Liver (tissue), 9 donors: Measurements from ENCODE around the gene IFITM5. TPM values are rescaled to one million over a fixed set of nuclear protein-coding genes. Genes with fewer than 3 reads are reported as not detected.

Experiments
- DNase-seq: peaks from one replicate; pipeline ENCODE4 v3.0.0-alpha.2; 2017; ENCODE audit warnings: low spot score
- H3K27ac ChIP-seq, 2 donors: one replicate each; pipeline ENCODE4 v1.7.0; 2013; ENCODE audit warnings: inconsistent platforms in 2 of 2, low read length in 2 of 2, control low read depth in 1 of 2, low read depth in 1 of 2, mild to moderate bottlenecking in 1 of 2
- H3K27me3 ChIP-seq, 4 donors: one replicate each; pipeline versions ENCODE4 v1.6.1 to v1.7.0; 2013; ENCODE audit warnings: low read length in 3 of 4, inconsistent platforms in 1 of 4, mild to moderate bottlenecking in 1 of 4, moderate library complexity in 1 of 4; ENCODE audit not compliant: control insufficient read depth in 4 of 4, insufficient read depth in 4 of 4
- H3K36me3 ChIP-seq, 4 donors: one replicate each; pipeline versions ENCODE4 v1.6.1 to v1.7.0; 2013; ENCODE audit warnings: low read length in 3 of 4, mild to moderate bottlenecking in 3 of 4, low read depth in 1 of 4, moderate library complexity in 1 of 4; ENCODE audit not compliant: control insufficient read depth in 4 of 4, insufficient read depth in 3 of 4
- H3K4me1 ChIP-seq, 4 donors: one replicate each; pipeline versions ENCODE4 v1.6.1 to v1.7.0; 2013; ENCODE audit warnings: low read length in 3 of 4, mild to moderate bottlenecking in 3 of 4, moderate library complexity in 1 of 4; ENCODE audit not compliant: control insufficient read depth in 4 of 4, insufficient read depth in 4 of 4
- H3K4me3 ChIP-seq, 3 donors: one replicate each; pipeline versions ENCODE4 v1.6.1 to v1.7.0; 2013; ENCODE audit warnings: low read length in 3 of 3, control low read depth in 1 of 3, low read depth in 1 of 3, mild to moderate bottlenecking in 1 of 3
- H3K9ac ChIP-seq, 2 donors: one replicate each; pipeline ENCODE4 v1.7.0; 2013; ENCODE audit warnings: low read length in 2 of 2, mild to moderate bottlenecking in 2 of 2, moderate library complexity in 2 of 2, control low read depth in 1 of 2, low read depth in 1 of 2
- H3K9me3 ChIP-seq, 4 donors: one replicate each; pipeline versions ENCODE4 v1.6.1 to v1.7.0; 2013; ENCODE audit warnings: low read length in 3 of 4; ENCODE audit not compliant: control insufficient read depth in 4 of 4
- EGR1 ChIP-seq, 2 donors: IDR thresholded peaks; 2 replicates each; pipeline ENCODE4 v1.6.1; 2016 to 2018; ENCODE audit warnings: antibody characterized with exemption in 2 of 2, low read depth in 2 of 2
- FOXA1 ChIP-seq: IDR thresholded peaks from 2 replicates; pipeline ENCODE4 v1.6.1; 2016; ENCODE audit warnings: antibody characterized with exemption
- FOXA2 ChIP-seq: IDR thresholded peaks from 2 replicates; pipeline ENCODE4 v1.6.1; 2016; ENCODE audit warnings: antibody characterized with exemption
- GABPA ChIP-seq, 2 donors: IDR thresholded peaks in 1 of 2; conservative IDR thresholded peaks in 1 of 2; 2 replicates each; pipeline ENCODE4 v1.6.1; 2016; ENCODE audit warnings: antibody characterized with exemption in 2 of 2, mild to moderate bottlenecking in 1 of 2, moderate library complexity in 1 of 2
- HNF4A ChIP-seq, 2 donors: conservative IDR thresholded peaks; 2 replicates each; pipeline ENCODE4 v1.6.1; 2016; ENCODE audit warnings: antibody characterized with exemption in 2 of 2, mild to moderate bottlenecking in 2 of 2
- HNF4G ChIP-seq: IDR thresholded peaks from 2 replicates; pipeline ENCODE4 v1.6.1; 2016; ENCODE audit warnings: antibody characterized with exemption
- JUND ChIP-seq, 2 donors: IDR thresholded peaks; 2 replicates each; pipeline ENCODE4 v1.6.1; 2016; ENCODE audit warnings: antibody characterized with exemption in 2 of 2
- NR2F2 ChIP-seq: IDR thresholded peaks from 2 replicates; pipeline ENCODE4 v1.6.1; 2016; ENCODE audit warnings: antibody characterized with exemption
- RAD21 ChIP-seq, 2 donors: IDR thresholded peaks; 2 replicates each; pipeline ENCODE4 v1.6.1; 2016; ENCODE audit warnings: antibody characterized with exemption in 2 of 2, mild to moderate bottlenecking in 2 of 2
- RXRA ChIP-seq, 2 donors: IDR thresholded peaks; 2 replicates each; pipeline ENCODE4 v1.6.1; 2017 to 2018; ENCODE audit warnings: antibody characterized with exemption in 2 of 2, mild to moderate bottlenecking in 1 of 2
- SP1 ChIP-seq: IDR thresholded peaks from 2 replicates; pipeline ENCODE4 v1.6.1; 2018; ENCODE audit warnings: antibody characterized with exemption, mild to moderate bottlenecking
- TAF1 ChIP-seq: conservative IDR thresholded peaks from 2 replicates; pipeline ENCODE4 v1.6.1; 2016; ENCODE audit warnings: antibody characterized with exemption, mild to moderate bottlenecking
- YY1 ChIP-seq: IDR thresholded peaks from 2 replicates; pipeline ENCODE4 v1.6.1; 2016; ENCODE audit warnings: antibody characterized with exemption, mild to moderate bottlenecking
- WGBS: extraction: QIAGEN DNeasy Blood & Tissue Kit; methylation state at CpG from one replicate; pipeline ENCODE4 v1.1.7; 2013; 5-methylcytosine and 5-hydroxymethylcytosine counted together
- polyA plus RNA-seq, 2 donors: library from polyadenylated mRNA; stranded (reverse) in 1 of 2; unstranded in 1 of 2; fragments of 200-250 nt in 1 of 2; fragments of >200 nt in 1 of 2; fragmentation: Nextera tagmentation in 1 of 2; extraction: Ambion mirVana in 1 of 2; gene quantifications; one replicate each; pipeline versions ENCODE4 v1.2.1 to v1.2.3, GENCODE V29; 2013 to 2015
- total RNA-seq, 2 donors: library from RNA; depleted of rRNA; stranded (reverse); fragments of >200 nt; gene quantifications; one replicate each; pipeline ENCODE4 v1.2.3, GENCODE V29; 2014
- TF ChIP-seq, protein P1 (sequence below): IDR thresholded peaks from 2 replicates; pipeline ENCODE4 v1.6.1; 2016; ENCODE audit warnings: antibody characterized with exemption, mild to moderate bottlenecking
- TF ChIP-seq, protein P2 (sequence below): IDR thresholded peaks from 2 replicates; pipeline ENCODE4 v1.6.1; 2016; ENCODE audit warnings: antibody characterized with exemption
- TF ChIP-seq, protein P3 (sequence below): IDR thresholded peaks from 2 replicates; pipeline ENCODE4 v1.6.1; 2016; ENCODE audit warnings: antibody characterized with exemption
- TF ChIP-seq, protein P4 (sequence below): fragments of 150-350 bp; IDR thresholded peaks from 2 replicates; pipeline ENCODE4 v1.5.1; 2017; ENCODE audit warnings: improper control_type of control experiment, low read depth, low read length; ENCODE audit not compliant: missing input control
- TF ChIP-seq, protein P5 (sequence below): IDR thresholded peaks from 2 replicates; pipeline ENCODE4 v1.6.1; 2016; ENCODE audit warnings: antibody characterized with exemption
- donor health status: healthy.
- donor health status: healthy.
- donor health status: healthy.
- donor health status: healthy.
- donor health status: healthy.

Gene IFITM5
- total and polyA plus RNA-seq, 4 donors: not detected

DNA sequence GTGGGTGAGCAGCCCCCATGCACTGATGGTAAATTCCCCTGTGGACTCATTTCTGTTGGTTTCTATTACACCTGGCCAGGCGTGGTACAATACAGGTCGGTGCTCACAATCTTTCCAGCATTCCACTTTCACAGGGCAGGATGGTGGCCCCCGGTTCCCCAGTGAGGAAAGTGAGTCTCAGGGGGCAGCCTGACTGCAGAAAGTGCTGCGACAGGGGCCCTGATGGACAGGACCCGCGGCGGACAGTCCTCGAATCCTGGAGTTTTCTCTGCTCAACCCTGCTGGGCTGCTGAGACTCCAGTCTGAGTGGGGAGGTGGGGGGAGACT is 13.5 kb downstream of the IFITM5 start:
- TF ChIP-seq RAD21 (IDR thresholded peaks at IDR 0.05) (no peak), JUND (IDR thresholded peaks at IDR 0.05) (no peak), YY1 (no peak), FOXA1 (no peak), EGR1 (IDR thresholded peaks at IDR 0.05; ENCODE audit: low read depth in 2 of 2) (no peak), FOXA2 (no peak), HNF4G (no peak), NR2F2 (no peak), GABPA (IDR thresholded peaks at IDR 0.05 in 1 of 2, conservative IDR thresholded peaks at IDR 0.05 in 1 of 2) (no peak), SP1 (no peak), HNF4A (conservative IDR thresholded peaks at IDR 0.05) (no peak), RXRA (IDR thresholded peaks at IDR 0.05) (no peak), TAF1 (no peak)
- TF ChIP-seq, protein P1, sequence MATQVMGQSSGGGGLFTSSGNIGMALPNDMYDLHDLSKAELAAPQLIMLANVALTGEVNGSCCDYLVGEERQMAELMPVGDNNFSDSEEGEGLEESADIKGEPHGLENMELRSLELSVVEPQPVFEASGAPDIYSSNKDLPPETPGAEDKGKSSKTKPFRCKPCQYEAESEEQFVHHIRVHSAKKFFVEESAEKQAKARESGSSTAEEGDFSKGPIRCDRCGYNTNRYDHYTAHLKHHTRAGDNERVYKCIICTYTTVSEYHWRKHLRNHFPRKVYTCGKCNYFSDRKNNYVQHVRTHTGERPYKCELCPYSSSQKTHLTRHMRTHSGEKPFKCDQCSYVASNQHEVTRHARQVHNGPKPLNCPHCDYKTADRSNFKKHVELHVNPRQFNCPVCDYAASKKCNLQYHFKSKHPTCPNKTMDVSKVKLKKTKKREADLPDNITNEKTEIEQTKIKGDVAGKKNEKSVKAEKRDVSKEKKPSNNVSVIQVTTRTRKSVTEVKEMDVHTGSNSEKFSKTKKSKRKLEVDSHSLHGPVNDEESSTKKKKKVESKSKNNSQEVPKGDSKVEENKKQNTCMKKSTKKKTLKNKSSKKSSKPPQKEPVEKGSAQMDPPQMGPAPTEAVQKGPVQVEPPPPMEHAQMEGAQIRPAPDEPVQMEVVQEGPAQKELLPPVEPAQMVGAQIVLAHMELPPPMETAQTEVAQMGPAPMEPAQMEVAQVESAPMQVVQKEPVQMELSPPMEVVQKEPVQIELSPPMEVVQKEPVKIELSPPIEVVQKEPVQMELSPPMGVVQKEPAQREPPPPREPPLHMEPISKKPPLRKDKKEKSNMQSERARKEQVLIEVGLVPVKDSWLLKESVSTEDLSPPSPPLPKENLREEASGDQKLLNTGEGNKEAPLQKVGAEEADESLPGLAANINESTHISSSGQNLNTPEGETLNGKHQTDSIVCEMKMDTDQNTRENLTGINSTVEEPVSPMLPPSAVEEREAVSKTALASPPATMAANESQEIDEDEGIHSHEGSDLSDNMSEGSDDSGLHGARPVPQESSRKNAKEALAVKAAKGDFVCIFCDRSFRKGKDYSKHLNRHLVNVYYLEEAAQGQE: no peak
- TF ChIP-seq, protein P2, sequence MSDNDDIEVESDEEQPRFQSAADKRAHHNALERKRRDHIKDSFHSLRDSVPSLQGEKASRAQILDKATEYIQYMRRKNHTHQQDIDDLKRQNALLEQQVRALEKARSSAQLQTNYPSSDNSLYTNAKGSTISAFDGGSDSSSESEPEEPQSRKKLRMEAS: no peak
- TF ChIP-seq, protein P3, sequence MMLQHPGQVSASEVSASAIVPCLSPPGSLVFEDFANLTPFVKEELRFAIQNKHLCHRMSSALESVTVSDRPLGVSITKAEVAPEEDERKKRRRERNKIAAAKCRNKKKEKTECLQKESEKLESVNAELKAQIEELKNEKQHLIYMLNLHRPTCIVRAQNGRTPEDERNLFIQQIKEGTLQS: no peak
- TF ChIP-seq, protein P4, sequence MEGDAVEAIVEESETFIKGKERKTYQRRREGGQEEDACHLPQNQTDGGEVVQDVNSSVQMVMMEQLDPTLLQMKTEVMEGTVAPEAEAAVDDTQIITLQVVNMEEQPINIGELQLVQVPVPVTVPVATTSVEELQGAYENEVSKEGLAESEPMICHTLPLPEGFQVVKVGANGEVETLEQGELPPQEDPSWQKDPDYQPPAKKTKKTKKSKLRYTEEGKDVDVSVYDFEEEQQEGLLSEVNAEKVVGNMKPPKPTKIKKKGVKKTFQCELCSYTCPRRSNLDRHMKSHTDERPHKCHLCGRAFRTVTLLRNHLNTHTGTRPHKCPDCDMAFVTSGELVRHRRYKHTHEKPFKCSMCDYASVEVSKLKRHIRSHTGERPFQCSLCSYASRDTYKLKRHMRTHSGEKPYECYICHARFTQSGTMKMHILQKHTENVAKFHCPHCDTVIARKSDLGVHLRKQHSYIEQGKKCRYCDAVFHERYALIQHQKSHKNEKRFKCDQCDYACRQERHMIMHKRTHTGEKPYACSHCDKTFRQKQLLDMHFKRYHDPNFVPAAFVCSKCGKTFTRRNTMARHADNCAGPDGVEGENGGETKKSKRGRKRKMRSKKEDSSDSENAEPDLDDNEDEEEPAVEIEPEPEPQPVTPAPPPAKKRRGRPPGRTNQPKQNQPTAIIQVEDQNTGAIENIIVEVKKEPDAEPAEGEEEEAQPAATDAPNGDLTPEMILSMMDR: no peak
- TF ChIP-seq, protein P5, sequence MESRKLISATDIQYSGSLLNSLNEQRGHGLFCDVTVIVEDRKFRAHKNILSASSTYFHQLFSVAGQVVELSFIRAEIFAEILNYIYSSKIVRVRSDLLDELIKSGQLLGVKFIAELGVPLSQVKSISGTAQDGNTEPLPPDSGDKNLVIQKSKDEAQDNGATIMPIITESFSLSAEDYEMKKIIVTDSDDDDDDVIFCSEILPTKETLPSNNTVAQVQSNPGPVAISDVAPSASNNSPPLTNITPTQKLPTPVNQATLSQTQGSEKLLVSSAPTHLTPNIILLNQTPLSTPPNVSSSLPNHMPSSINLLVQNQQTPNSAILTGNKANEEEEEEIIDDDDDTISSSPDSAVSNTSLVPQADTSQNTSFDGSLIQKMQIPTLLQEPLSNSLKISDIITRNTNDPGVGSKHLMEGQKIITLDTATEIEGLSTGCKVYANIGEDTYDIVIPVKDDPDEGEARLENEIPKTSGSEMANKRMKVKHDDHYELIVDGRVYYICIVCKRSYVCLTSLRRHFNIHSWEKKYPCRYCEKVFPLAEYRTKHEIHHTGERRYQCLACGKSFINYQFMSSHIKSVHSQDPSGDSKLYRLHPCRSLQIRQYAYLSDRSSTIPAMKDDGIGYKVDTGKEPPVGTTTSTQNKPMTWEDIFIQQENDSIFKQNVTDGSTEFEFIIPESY: no peak
- DNase-seq: no peak
- Histone ChIP-seq H3K9me3 (no peaks in the 10 kb centered on the region), H3K27me3 (no peaks in the 10 kb centered on the region), H3K27ac (no peak overlapping the region), H3K4me3 (no peak overlapping the region), H3K36me3 (no peaks in the 10 kb centered on the region), H3K4me1 (peaks cover 5 to 32% (median 20%) of the 10 kb centered on the region in 4 donors), H3K9ac (no peak overlapping the region)
- 90% methylated on average over 8 of the region's 8 CpGs for WGBS
